Inferior parietal cortex (tissue), 1 donor: ENCODE measurements around the gene WDFY1.
"Not testable (repeated sequence)": the region's sequence is repeated elsewhere in the genome, so short reads cannot be mapped to it uniquely, and the experiment has no call there.

Source experiments
- DNase-seq: peaks from one replicate; pipeline ENCODE4 v3.0.0-alpha.2; 2016; ENCODE audit errors: extremely low spot score

WDFY1 gene

GRCh38 chr2:223957092-223957851 lies 12.1 kb upstream of the WDFY1 start, which contains the start of gene MRPL44:
MRPL44 (plus strand) TSS chr2:223957463; CDS start chr2:223957473, 10 bp downstream.
- DNase-seq: peak; percentile 98

- DNase-seq: no peak
Observed at GRCh38 chr2:223956300-223956699, 11.2 kb upstream of the WDFY1 start.

- no peak for DNase-seq
Observed at GRCh38 chr2:223954401-223954800, 9.3 kb upstream of the WDFY1 start.

GRCh38 chr2:223952280-223952968 lies 7.3 kb upstream of the WDFY1 start:
- DNase-seq: no peak

GRCh38 chr2:223950448-223951347 lies 5.6 kb upstream of the WDFY1 start:
- DNase-seq: no peak

- no peak for DNase-seq
Observed at GRCh38 chr2:223949241-223949840, 4.2 kb upstream of the WDFY1 start.

- DNase-seq: no peak
Observed at GRCh38 chr2:223947711-223948205, 2.6 kb upstream of the WDFY1 start.

GRCh38 chr2:223945755-223946154 lies 620 bp upstream of the WDFY1 start:
- no peak for DNase-seq

- no peak for DNase-seq
Observed at GRCh38 chr2:223944166-223944702, 901 bp downstream of the WDFY1 start.

GRCh38 chr2:223943561-223944008 lies 1.6 kb downstream of the WDFY1 start:
- no peak for DNase-seq

GRCh38 chr2:223943135-223943534 lies 2.0 kb downstream of the WDFY1 start:
- no peak for DNase-seq

GRCh38 chr2:223941579-223942277 lies 3.4 kb downstream of the WDFY1 start:
- DNase-seq: no peak

- DNase-seq: not testable (repeated sequence)
Observed at GRCh38 chr2:223939438-223939837, 5.7 kb downstream of the WDFY1 start.

GRCh38 chr2:223937535-223937934 lies 7.6 kb downstream of the WDFY1 start:
- no peak for DNase-seq

GRCh38 chr2:223936862-223937326 lies 8.2 kb downstream of the WDFY1 start:
- no peak for DNase-seq

- no peak for DNase-seq
Observed at GRCh38 chr2:223935459-223936125, 9.5 kb downstream of the WDFY1 start.

- DNase-seq: no peak
Observed at GRCh38 chr2:223934870-223935269, 10.3 kb downstream of the WDFY1 start.

GRCh38 chr2:223932816-223933800 lies 12.0 kb downstream of the WDFY1 start:
- no peak for DNase-seq
